ENCODE data around the gene TLR1.
"Not testable (repeated sequence)": the region's sequence is repeated elsewhere in the genome, so short reads cannot be mapped to it uniquely, and the experiment has no call there.

The TLR1 gene

GRCh38 chr4:38774181-38774955, 30.2 kb downstream of the TLR1 start:
- no peak for DNase-seq

GRCh38 chr4:38770281-38770680, 34.3 kb downstream of the TLR1 start:
- DNase-seq: not testable (repeated sequence)

- DNase-seq: no peak
Observed at GRCh38 chr4:38769857-38770256, 34.7 kb downstream of the TLR1 start.

- DNase-seq: no peak
Observed at GRCh38 chr4:38769441-38769840, 35.1 kb downstream of the TLR1 start.

- DNase-seq: no peak
Observed at GRCh38 chr4:38768968-38769394, 35.6 kb downstream of the TLR1 start.

- not testable (repeated sequence) for DNase-seq
Observed at GRCh38 chr4:38766940-38767339, 37.7 kb downstream of the TLR1 start.

- DNase-seq: no peak
Observed at GRCh38 chr4:38765382-38765781, 39.2 kb downstream of the TLR1 start.

- no peak for DNase-seq
Observed at GRCh38 chr4:38764277-38764676, 40.3 kb downstream of the TLR1 start.

GRCh38 chr4:38762560-38762959, 42.0 kb downstream of the TLR1 start:
- DNase-seq: no peak

GRCh38 chr4:38759790-38760122, 44.8 kb downstream of the TLR1 start:
- no peak for DNase-seq

GRCh38 chr4:38759113-38759789, 45.3 kb downstream of the TLR1 start:
- DNase-seq: peak in 1 of 2 donors; percentile 71

- DNase-seq: no peak
Observed at GRCh38 chr4:38757945-38758600, 46.5 kb downstream of the TLR1 start.

GRCh38 chr4:38752941-38753806, 51.4 kb downstream of the TLR1 start:
- DNase-seq: no peak

- DNase-seq: peak in 1 of 2 donors; percentile 61
Observed at GRCh38 chr4:38752372-38752940, 52.1 kb downstream of the TLR1 start.

GRCh38 chr4:38751341-38752010, 53.1 kb downstream of the TLR1 start:
- DNase-seq: no peak

- no peak for DNase-seq
Observed at GRCh38 chr4:38749336-38749735, 55.3 kb downstream of the TLR1 start.

- DNase-seq: no peak
Observed at GRCh38 chr4:38747629-38748028, 57.0 kb downstream of the TLR1 start.
